ENCODE data around the gene PSMD13.
A peak's percentile ranks its signal among the peaks of the same experiment; 100 is the strongest.

The PSMD13 gene

DNA sequence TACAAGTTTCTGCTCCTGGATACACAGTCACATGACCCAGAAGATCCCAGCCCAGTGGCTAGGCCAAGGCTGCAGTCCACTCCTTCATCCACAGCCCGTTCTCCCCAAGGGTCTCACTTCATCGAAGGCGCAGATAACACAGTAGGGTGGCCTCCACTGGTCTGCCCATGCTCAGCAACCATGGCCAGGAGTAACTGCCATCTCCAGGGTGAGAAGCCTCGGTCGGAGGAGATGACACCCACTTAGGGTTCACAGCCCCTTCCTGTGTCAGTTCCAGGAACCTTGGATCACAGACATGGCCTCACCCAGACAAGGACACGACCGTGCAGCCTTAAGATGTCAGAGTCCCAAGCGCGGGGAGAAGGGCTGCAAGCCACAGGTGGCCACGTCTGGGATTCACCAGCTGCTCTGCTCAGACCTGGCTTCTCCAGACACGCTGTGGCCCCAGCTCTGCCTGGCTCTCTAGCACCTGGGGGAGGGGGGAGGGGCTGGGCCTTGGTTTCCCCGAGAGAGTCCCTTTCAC, 32.1 kb upstream of the PSMD13 start:
- no peak for DNase-seq (ENCODE audit: low read depth in 2 of 2)

DNA sequence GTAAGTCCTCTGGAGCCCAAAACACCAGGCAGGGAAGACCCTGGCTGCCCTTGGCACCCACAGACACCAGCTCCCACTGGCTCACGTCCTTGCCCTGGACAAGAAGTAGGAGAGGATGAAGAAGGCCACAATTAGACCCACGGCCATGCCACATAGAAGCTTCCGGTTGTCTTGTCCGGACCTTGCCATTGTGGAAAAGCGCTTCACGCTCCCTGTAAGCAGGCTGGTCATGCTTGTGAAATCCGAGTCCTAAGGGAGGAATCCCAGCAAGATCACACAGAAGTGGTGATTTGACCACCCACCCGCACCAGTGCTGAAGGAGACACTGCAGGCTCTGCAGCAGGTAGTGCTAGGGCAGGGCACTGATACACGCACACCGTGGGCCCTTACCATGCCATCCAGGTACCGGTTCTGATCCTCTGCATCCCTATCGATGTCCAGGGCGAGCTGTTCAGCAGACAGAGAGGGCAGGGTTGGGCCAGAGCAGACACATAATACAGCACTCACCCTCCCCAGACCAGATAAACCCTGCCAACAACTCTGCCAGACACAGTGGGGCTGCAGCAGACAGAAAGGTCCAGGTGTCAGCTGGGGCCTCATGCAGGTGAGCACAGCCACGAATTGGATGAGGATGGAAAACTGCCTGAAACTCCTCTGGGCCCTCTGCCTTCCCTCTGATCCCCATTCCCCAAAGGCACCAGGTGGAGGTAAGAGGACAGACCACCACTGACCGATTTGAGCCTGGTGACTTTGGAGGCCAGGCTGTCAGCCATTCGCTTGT, 31.4 kb upstream of the PSMD13 start:
- no peak for DNase-seq (ENCODE audit: low read depth in 2 of 2)

DNA sequence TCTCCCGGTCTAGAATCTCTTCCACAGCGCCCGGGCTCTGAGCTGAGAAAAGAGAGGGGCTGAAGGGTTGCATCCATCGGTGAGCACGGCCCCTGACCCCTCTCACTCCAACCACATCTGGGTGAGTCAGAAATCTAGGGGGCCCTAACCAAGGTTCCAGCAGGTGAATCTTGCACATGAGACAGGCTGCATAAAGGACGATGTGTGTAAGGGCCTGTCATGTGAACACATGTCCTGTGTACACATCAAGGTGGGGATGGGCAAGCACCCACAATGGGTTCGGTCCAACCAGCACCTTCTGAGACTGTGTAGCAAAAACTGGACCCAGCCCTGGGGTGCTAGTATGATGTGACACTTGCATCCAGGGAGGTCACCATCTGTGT, 30.8 kb upstream of the PSMD13 start:
- no peak for DNase-seq (ENCODE audit: low read depth in 2 of 2)

DNA sequence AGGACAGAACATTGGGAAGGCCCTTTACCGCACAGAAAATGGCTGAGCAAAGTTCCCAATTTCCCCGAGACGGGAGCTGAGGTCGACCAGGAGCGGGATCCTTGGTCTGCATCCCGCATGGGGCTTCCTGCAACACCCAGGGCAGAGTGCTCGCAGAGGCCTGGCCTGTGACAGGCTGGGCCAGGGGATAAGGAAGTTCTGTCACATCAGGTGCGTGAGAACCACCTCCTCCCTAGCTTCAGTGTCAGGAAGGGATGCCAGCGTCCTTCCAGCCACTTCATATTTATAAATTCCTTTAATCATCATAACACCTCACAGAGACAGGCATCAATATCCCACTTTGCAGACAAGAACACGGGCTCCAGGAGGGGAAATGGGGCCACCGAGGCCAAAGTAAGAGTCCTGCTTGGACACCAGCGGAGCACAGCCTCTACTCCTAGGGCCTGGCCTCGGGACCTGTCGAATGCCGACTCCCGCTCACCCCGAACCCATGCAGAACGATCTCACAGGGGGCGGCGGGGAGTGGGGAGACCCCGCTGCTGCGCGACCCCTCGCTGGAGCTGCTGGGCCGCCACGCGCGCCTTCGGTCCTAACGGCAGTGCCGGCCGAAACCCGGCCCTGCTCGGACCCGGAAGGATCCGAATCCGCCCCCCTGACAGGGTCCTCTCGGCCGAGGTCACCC, 30.1 kb upstream of the PSMD13 start:
- DNase-seq (ENCODE audit: low read depth in 2 of 2), result no peak

DNA sequence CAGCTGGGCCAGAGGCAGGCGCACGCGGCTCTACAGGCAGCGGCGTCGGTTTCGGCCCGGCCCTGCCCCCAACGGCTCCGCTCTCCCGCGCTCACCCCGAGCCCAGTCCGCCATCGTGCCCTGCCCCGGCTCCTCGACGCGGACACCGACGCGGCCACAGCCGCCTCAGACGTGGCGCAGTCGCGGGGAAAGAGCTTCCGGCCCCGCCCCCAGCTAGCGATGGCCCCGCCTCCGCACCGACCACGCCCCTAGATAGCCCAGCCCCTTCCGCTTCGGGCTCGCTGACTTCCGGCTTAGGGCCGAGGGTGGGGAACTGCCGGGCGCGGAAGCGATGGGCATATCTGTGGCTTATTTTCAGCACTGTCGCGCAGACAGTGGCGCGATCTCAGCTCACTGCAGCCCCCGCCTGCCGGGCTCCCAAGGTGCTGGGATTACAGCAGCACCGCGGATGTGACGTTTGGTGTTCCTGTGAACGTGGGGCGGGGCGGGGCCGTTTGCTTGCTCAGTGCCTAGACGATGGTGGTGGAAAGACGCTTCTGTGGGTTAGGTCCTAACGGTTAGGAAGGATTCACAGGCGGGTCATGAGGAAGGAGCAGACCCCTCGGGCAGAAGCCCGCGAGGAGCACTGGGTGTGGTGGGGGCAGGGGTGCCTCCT, 29.4 kb upstream of the PSMD13 start, which contains the start of the genes BET1L and RIC8A:
BET1L (minus strand) TSS at position 192 of the 655 bp plus-strand sequence; CDS start at position 114, 78 bp downstream.
RIC8A (plus strand) TSS at position 501 of the 655 bp plus-strand sequence. CDS start 1,147 bp downstream, outside the sequence.
- DNase-seq (ENCODE audit: low read depth in 2 of 2), result peak; percentile 94 to 95

DNA sequence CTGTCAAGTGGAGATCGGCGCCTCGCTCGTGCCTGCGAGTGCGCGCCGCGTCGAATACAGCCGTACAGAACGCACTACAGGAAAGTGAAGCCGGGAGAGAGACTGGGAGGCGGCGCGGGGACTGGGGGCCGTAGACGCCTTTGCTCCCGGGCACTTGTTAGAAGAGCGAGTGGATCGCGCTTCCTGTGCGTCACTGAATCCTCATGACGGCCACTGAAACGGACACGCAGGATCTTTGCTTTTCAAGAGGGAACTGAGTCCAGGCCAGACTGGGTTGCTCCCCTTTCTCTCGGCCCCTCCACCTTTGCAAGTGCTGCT, 29.0 kb upstream of the PSMD13 start:
- no peak for DNase-seq (ENCODE audit: low read depth in 2 of 2)

DNA sequence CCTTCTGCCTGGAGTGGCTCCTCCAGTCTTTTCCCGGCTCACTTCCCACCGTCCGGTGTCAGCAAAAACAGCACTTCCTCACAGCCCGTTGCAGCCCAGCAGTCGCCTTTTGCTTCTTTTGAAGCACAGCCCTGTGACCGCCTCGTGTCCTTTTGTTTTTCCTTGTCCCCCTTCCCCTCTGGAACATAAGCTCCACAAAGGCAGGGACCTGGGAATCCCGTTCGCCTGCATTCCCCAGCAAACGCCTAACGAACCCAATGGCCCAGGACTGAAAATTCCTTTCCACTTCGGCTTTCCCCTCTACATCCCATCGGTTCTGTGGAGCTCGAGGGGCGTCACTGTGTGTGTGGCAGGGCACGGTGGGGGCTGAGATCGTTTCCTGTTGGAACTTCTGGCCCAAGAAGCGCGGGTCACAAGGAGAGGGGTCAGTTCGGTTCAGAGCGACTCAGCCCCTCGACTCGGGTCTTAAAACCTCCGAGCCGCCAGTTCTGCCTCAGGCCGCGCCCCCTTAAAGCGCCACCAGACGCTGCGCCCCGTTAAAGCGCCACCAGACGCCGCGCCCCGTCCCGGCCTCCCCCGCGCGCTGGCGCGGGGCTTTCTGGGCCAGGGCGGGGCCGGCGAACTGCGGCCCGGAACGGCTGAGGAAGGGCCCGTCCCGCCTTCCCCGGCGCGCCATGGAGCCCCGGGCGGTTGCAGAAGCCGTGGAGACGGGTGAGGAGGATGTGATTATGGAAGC, 28.4 kb upstream of the PSMD13 start:
- DNase-seq (ENCODE audit: low read depth in 2 of 2), result peak; percentile 71 to 75

DNA sequence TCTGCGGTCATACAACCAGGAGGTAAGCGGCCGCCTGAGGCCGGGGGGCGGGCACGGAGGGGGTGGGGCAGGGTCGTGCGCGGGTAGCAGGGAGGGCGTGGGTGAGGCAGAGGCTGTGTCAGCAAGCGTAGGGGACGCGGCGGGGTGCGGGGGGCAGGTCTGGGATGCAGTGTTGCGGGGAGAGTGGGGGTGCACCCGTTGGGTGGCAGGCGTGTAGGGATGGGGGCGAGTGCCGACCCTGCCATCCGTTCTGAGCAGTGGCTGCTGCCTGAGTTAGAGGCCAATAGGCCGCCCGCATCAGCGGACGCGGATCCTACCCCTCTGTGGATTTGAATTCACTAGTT, 27.9 kb upstream of the PSMD13 start:
- DNase-seq (ENCODE audit: low read depth in 2 of 2), result peak in 1 of 2 donors; percentile 21

DNA sequence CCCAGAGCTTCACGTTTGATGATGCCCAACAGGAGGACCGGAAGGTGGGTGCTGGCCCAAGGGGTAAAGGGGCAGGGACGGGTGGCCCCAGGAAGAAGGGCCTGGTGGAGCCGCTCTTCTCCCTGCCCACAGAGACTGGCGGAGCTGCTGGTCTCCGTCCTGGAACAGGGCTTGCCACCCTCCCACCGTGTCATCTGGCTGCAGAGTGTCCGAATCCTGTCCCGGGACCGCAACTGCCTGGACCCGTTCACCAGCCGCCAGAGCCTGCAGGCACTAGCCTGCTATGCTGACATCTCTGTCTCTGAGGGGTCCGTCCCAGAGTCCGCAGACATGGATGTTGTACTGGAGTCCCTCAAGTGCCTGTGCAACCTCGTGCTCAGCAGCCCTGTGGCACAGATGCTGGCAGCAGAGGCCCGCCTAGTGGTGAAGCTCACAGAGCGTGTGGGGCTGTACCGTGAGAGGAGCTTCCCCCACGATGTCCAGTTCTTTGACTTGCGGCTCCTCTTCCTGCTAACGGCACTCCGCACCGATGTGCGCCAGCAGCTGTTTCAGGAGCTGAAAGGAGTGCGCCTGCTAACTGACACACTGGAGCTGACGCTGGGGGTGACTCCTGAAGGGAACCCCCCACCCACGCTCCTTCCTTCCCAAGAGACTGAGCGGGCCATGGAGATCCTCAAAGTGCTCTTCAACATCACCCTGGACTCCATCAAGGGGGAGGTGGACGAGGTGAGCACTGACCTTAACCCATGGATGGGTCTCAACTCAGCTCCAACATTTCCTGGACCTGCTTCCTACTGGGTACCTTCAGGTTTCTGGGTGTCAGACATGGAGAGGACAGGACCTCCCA, 27.3 kb upstream of the PSMD13 start:
- DNase-seq (ENCODE audit: low read depth in 2 of 2), result no peak

DNA sequence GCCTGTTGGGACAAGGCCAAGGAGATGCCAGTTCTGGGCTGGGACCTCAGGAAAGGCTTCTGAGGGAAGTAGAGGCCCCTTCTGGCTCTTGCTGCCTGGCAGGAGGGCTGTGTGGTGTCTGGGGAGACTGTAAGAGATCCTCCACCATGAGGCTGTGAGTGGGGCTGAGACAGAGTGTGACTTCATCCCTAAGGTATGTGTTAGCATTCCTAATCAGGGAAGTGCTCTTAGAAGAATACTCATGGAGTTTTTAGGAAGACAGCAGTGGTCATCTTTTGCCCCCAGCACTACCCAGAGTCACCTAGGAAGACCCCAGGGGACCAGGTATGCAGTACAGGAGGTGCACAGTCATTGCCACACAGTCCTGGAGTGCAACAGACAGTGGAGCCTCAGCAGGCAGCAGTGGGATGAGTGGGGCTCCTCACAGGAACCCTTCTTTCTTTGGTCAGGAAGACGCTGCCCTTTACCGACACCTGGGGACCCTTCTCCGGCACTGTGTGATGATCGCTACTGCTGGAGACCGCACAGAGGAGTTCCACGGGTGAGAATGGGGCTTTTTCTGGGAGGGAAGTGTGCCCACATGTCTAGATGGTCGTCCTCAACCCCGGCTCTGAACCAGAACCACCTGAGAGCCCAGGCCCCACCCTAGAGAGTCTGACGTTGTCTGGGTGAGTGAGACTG, 26.5 kb upstream of the PSMD13 start:
- DNase-seq (ENCODE audit: low read depth in 2 of 2), result no peak

DNA sequence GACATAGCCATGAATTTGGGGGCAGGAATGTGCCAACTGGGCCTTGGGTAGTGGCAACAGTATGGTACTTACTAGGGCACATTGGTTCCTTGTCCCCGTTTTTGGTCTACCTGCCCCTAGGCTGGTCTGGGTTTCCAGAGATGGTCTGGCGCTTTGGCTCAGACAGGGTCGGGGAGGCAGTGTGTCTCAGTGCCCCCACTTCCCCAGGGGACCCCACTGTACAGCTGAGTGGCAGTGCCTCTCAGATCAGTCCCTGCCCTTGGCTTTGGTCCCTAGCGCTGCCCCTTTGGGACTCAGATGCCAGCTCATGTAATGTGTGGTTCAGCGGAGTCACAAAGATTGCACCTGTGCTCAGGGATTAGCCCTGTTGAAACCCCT, 26.0 kb upstream of the PSMD13 start:
- no peak for DNase-seq (ENCODE audit: low read depth in 2 of 2)

DNA sequence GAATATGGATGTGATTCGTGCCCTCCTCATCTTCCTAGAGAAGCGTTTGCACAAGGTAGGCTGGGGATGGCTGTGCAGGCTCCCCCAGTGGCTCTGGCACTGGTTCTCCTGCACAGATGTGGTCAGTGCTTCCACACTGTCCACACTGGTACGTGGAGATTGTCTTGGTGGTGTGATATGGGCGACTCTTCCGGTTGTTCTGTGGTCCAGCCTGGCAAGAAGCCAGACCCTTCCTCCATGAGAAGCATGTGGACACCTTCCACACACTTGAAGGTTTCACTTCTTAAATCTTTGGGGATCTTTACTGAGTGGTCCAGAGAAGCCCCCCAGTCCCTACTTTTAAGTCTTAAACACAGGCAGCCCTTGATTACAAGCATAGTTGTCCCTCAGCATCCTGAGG, 25.5 kb upstream of the PSMD13 start:
- DNase-seq (ENCODE audit: low read depth in 2 of 2), result no peak

DNA sequence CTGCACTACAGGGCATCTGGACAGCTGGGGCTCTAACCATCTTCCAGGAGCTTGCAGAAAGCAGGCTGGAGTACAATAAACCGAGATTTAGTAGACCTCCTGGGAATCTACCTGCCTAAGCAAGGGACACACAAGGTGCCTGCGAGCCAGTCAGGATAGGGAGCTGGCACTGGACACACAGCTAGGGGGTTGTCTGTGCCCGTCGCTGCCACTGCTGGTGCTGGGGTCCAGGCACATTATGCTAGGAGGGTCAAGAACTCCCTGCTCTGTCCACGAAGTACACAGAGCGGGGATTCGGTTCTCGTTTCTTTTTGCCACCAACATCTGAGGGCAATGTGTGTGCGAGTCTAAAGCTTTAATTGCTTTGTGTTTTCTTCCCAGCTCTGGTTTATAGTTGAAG, 25.0 kb upstream of the PSMD13 start:
- DNase-seq (ENCODE audit: low read depth in 2 of 2), result no peak

DNA sequence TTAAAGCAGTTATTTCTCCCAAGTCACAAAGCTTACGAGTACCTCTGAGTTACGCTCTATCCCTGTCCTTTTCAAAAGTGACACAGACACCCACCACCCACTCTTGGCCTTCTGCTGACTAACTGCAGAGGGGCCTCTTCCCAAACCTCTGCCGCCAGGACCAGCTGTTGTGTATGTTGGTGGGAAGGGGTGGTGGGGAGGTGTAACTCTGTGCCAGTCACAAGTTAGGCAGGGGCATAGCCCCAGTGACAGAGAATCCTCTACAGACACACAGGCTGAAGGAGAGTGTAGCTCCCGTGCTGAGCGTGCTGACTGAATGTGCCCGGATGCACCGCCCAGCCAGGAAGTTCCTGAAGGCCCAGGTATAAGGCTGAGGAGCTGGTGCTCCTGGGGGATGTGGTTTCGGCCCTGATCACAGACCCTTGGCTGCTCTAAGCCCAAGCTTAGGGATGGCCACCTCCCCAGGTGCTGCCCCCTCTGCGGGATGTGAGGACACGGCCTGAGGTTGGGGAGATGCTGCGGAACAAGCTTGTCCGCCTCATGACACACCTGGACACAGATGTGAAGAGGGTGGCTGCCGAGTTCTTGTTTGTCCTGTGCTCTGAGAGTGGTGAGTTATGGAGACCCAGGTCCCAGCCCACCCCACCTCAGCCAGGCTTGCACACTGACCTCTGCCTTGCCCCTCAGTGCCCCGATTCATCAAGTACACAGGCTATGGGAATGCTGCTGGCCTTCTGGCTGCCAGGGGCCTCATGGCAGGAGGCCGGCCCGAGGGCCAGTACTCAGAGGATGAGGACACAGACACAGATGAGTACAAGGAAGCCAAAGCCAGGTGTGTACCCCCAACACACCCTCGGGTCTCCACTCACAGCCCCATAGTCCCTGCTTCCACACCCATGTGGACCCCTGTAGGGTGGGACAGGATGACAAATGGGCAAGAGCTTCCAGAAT, 24.4 kb upstream of the PSMD13 start:
- DNase-seq (ENCODE audit: low read depth in 2 of 2), result no peak

DNA sequence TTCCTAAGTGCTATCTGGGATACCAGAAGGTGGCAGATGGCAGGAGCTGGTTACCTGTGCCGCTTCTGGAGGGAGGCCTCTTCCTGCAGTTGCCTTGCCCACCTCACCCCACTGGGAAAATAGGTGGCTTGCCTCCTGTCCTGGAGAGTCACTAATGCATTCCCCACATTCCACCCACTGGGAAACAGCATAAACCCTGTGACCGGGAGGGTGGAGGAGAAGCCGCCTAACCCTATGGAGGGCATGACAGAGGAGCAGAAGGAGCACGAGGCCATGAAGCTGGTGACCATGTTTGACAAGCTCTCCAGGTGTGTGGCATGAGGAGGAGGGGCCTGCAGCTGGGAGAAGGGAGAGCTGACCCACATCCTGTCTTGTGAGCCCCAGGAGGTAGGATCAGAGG, 23.7 kb upstream of the PSMD13 start:
- DNase-seq (ENCODE audit: low read depth in 2 of 2), result no peak

DNA sequence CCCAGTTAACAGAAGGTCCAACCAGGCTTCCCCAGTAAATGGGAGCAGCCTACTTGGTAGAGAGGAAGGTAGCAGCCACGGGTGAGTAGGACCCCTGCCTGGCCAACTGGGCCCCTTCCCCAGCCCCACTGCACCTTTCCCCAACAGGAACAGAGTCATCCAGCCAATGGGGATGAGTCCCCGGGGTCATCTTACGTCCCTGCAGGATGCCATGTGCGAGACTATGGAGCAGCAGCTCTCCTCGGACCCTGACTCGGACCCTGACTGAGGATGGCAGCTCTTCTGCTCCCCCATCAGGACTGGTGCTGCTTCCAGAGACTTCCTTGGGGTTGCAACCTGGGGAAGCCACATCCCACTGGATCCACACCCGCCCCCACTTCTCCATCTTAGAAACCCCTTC, 22.7 kb upstream of the PSMD13 start:
- DNase-seq (ENCODE audit: low read depth in 2 of 2), result no peak

DNA sequence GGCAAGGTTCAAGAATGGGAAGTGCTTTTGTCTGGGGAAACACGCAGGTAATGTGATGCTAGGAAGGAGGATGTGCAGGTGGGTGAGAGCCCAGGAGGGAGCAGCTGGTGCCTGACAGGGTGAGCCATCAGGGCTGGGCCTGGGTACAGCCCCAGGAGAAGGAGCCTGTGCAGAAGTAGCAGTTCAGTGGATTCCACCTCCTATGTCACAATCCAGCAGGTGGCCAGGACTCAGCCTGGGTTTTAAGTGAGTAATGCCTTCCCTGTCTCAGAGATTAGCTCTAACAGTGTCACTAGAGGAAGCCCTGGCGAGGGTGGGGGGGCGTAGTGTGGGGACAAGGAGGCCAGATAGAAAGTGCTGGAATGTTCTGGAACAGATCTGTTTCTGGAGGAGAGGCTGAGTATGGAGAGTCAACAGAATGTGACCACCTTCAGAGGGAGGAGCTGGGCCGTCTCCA, 21.2 kb upstream of the PSMD13 start:
- DNase-seq (ENCODE audit: low read depth in 2 of 2), result no peak

DNA sequence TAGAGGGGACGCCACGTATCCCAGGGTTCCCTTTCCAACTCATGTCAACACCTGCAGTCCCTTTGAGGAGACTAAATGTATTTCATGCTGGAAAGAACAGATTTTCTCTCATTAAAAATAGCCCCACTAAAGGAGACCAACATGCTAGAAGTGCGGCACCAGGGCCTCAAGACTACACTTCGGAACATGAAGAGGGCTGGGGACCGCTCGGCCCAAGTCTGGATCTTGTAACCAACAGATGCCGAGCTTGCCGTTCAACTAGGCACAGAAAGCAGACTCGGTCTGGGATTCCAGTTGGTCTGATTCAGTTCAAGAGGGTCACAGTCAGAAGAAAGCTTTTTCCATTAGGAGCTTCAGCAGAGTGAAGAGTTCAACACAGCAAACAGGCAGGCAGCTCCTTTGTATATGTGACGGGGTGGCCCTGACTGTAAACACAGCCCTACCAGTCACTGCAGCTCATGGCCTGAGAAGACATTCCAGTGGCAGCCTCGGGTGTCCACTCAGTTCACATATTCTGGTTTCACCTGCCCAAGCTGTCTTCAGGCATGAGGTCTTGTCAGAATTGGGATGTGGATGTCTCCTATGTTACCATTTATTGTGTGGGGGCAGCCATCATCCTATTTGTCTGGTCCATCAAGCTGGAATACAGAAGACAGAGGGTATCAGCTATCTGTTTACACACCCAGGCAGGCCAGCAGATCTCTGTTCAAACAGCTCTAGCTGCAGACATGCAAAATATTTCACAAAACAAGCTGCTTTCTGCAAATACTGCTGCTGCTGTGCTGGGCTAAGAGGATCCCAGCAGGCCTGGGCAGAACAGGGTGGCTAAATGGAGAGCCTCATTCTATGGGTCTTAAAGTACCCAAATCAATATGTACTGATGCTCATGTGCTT, 20.4 kb upstream of the PSMD13 start:
- DNase-seq (ENCODE audit: low read depth in 2 of 2), result no peak

Data from stimulated activated CD8-positive, alpha-beta memory T cell treated with anti-CD3 and anti-CD28 coated beads, Interleukin-2, amount 100 ng/mL, for 48 hours (primary cell).